Fibroblast of pulmonary artery (primary cell): ENCODE data around the gene EDDM3A.
"Not testable (repeated sequence)": the region's sequence is repeated elsewhere in the genome, so short reads cannot be mapped to it uniquely, and the experiment has no call there.

Experiments
- DNase-seq: peaks from one replicate; pipeline ENCODE4 v3.0.0-alpha.2; 2010; ENCODE audit warnings: low read depth
- H3K4me3 ChIP-seq: replicated peaks from 2 replicates; pipeline ENCODE4 v1.5.1; 2011; ENCODE audit warnings: low read depth, mild to moderate bottlenecking, control low read depth, low read length, moderate library complexity
- TF ChIP-seq, protein P1 (sequence below): IDR thresholded peaks from 2 replicates; pipeline ENCODE4 v1.5.1; 2011; ENCODE audit warnings: mild to moderate bottlenecking, control low read depth, low read length, inconsistent platforms; ENCODE audit errors: missing control alignments

EDDM3A gene

DNA sequence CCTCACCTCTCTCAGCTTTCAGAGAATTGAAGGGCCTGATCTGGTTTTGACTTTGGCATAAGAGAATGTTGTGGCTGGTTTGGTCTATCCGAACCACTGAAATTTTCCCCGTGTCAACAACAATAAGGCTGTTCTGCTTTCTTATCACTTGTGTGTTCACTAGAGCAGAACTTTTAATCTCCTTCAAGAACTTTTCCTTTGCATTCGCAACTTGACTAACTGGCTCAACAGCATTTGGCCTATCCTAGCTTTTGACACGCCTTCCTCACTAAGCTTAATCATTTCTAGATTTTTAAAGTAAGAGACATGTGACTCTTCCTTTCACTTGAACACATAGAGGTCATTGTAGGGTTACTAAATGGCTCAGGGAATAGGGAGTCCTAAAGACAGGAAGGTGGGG lies 25.9 kb upstream of the EDDM3A start:
- DNase-seq = no peak
- no peak overlapping the region for H3K4me3 ChIP-seq
- TF ChIP-seq, protein P1, sequence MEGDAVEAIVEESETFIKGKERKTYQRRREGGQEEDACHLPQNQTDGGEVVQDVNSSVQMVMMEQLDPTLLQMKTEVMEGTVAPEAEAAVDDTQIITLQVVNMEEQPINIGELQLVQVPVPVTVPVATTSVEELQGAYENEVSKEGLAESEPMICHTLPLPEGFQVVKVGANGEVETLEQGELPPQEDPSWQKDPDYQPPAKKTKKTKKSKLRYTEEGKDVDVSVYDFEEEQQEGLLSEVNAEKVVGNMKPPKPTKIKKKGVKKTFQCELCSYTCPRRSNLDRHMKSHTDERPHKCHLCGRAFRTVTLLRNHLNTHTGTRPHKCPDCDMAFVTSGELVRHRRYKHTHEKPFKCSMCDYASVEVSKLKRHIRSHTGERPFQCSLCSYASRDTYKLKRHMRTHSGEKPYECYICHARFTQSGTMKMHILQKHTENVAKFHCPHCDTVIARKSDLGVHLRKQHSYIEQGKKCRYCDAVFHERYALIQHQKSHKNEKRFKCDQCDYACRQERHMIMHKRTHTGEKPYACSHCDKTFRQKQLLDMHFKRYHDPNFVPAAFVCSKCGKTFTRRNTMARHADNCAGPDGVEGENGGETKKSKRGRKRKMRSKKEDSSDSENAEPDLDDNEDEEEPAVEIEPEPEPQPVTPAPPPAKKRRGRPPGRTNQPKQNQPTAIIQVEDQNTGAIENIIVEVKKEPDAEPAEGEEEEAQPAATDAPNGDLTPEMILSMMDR = no peak

DNA sequence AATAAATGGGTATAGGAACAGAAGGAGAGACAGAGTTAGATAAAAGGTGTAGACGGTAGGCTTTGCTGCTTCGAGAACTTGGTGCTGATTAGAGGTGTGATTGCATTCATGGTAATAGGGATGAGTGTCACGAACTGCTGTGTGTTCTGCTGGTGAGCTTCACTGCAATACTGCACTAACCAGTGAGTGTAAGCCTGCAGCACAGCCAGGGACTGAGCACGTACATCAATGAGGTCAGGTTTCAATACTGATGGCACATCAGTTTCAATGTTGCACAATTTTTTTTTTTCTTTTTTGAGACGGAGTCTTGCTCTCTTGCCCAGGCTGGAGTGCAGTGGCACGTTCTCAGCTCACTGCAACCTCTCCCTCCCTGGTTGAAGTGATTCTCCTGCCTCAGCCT lies 24.9 kb upstream of the EDDM3A start:
- DNase-seq = no peak
- TF ChIP-seq, protein P1 = no peak
- H3K4me3 ChIP-seq = no peak overlapping the region

DNA sequence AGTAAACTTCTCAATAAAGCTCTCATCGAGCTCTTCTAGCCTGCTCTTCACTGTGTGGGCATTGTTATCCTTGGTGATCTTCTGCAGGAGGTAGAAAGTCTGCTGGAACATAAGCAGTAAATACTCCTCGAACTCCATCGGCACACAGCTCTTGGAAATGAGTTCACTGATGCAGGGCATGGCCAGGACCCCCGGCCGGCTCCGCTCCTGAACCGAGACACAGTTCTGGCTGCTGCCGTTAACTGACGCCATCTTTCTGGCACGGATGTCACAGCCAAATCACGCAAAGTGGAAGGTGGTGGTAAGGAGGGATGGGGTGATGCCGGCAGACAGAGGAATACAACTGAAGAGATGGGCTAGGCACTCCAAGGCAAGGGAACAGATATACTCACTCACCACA lies 23.7 kb upstream of the EDDM3A start:
- no peak for DNase-seq

DNA sequence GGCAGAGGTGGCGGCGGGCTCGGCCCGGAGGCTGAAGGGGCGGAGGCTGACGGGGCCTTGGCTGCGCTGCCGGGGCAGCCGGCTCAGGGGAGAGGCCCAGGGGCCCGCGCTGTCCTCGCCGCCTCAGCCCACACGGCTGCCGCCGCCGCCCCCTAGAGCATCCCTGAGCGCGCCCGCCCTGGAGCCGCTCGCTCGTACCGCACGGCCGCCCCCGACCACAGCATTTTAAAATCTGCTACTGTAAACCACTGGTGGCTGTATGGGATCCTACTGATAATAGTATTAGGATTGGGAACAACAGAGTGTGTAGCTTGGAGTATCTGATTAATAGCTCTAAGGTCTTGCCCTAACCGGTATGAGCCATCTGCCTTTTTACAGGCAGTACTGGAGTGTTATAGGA lies 22.2 kb upstream of the EDDM3A start:
- no peak overlapping the region for H3K4me3 ChIP-seq
- no peak for DNase-seq
- TF ChIP-seq, protein P1 = no peak

More for the DNA sequence above, 23.7 kb upstream of the EDDM3A start:
- no peak overlapping the region for H3K4me3 ChIP-seq
- TF ChIP-seq, protein P1 = no peak

DNA sequence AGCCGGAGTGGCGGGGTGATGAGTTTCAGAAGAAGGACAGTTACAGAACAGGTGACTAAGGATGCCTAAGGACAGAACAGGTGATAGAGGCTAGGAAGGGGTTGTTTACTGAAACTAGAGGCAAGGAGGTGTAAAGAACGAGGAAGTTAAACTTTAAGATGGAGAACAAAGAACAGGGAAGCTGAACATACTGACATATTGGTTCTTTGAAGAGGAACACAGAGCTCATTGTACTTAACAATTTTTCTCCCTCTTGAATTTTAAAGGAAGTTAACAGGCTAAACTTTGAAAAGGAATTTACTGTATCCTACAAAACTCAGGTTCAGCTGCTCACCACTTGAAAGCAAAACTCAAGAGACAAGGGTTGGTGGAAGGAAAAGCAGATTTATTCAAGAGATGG lies 19.6 kb upstream of the EDDM3A start:
- not testable (repeated sequence) for H3K4me3 ChIP-seq, DNase-seq

DNA sequence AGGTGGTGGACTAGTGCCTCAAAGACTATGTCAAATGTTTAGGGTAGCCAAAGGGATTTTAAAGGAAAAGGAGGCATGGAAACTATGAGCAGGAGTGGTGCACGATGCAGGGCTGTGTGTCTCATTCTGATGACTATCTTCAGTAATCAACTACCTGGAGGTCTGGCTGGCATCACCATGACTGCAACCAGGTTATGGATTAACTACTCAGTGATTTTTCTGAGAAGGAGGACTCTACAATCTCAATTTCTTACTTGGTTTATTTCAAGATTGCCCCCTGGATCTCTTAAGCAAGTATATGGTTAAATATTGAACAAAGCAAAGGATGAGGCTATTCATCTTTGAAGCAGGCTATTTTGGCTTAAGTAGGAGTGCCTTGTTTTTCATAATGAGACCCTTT lies 19.2 kb upstream of the EDDM3A start:
- no peak for DNase-seq
- no peak overlapping the region for H3K4me3 ChIP-seq
- TF ChIP-seq, protein P1 = no peak

DNA sequence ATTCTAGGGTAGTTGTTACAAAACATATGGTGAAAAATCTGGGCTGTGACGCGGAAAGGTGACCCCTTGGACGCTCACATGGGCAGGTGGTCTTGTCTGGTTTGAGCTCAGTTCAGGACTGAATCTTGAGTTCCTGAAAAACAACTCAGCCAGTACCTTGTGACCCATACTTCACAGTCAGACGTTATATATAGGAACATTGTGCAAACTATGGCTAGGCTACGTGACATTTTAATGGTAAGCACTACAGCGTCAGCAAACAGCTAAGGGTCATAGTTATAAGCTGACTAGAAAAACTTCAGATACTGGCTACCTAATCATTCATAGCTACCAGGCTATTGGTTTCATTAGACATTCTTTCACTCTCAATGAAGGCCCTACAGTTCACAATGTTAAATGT lies 14.8 kb upstream of the EDDM3A start:
- TF ChIP-seq, protein P1 = no peak

DNA sequence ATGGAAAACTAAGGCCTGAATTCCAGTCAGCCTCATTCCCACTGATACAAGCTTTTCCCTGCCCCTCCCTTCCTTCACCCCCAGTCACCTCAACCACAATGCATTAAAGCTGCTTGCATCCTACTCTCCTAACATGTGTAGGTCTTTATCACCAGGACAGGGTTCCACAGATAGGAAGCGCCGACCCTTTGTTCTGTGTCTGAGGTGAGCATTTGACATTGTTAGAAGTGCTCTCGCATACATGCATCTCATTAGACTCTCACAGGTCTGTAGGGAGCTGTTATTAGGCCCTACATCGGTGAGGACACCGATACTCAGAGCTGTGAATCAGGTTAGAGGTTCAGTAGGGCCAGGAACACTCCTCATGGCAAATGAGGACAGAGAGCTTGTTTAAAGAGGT lies 13.2 kb upstream of the EDDM3A start:
- H3K4me3 ChIP-seq = no peak overlapping the region
- TF ChIP-seq, protein P1 = no peak
- no peak for DNase-seq

More for the DNA sequence above, 14.8 kb upstream of the EDDM3A start:
- no peak for DNase-seq
- no peak overlapping the region for H3K4me3 ChIP-seq
